ENCODE data around the gene ACIN1.

ACIN1 gene

GRCh38 chr14:23105348-23105824 lies 10.4 kb upstream of the ACIN1 start:
- no peak for DNase-seq

GRCh38 chr14:23104591-23105347 lies 9.8 kb upstream of the ACIN1 start, which contains the start of gene CIROP:
Gene CIROP, minus strand, starts transcription at chr14:23104989. Its CDS starts 69 bp downstream, at chr14:23104920.
- DNase-seq, result no peak

GRCh38 chr14:23104070-23104590 lies 9.2 kb upstream of the ACIN1 start:
- no peak for DNase-seq

- no peak for DNase-seq
Observed at GRCh38 chr14:23103581-23103980, 8.6 kb upstream of the ACIN1 start.

GRCh38 chr14:23102801-23103200 lies 7.9 kb upstream of the ACIN1 start:
- no peak for DNase-seq

DNA sequence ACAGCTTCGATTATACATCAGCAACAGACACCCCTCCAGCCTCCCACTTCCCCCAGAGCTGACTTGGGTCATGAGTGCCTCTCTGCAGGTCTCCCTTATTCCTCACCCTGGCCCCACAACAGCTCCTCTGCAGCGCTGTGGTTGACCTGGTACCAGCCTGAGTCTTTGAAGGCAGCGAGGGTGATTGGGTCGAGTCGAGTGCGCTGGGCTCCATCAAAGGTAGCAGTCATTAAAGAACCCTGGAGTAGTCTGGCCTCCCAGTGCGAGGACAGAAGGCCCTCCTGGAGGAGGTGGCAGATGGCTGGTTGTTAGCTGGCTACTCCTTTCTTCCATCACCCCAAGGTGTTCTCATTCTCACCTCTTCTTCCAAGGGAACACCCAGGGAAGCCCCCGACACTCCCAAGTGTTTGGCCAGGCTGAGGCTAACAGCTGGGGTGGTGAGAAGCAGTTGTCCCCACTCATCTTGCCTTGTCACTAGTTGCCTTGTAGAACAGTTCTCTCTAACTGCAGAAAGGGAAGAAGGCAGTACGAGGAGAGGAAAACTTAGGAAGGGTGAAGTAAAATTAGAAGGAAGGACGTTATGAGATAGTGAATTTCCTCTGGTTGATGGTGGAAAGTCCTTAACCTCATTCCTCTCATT lies 7.2 kb upstream of the ACIN1 start:
- DNase-seq, result no peak

DNA sequence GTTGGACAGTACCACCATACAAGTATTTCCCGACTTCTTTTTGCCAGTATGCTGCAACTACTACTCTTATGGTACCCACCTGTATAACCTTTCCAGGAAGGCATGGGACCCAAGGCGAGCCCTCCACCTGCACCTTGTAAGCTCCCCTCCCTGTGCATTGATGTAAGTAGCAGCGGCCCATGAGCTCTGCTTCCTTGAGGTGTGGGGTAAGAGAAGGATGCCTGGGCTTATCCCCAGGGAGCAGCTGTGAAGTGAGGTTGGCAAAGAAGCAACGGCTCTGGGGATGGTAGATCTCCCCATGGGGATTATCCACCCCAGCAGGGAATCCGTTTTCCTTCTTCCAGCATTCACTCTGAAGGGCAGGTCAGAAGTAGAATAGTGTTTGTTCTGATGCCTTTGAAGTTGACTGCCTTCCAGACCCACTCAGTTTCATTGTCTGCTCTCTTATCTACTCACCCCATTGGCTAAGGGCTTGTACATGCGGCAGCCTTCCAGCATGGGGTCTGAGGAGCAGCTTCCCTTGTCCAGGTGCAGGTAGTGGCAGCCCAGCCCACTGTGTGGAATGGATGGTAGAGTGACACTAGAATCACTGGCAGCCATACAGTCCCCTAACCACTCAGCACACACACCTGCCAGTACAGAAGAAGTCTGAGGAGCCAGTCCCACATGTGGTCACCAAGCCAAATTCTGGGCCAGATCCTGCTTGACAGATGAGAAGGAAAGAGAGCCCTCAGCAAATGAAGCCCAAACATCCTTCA lies 6.5 kb upstream of the ACIN1 start:
- no peak for DNase-seq

GRCh38 chr14:23099212-23099861 lies 4.4 kb upstream of the ACIN1 start:
- DNase-seq, result no peak

- no peak for DNase-seq
Observed at GRCh38 chr14:23097786-23098185, 2.9 kb upstream of the ACIN1 start.

- DNase-seq, result peak; percentile 100
Observed at GRCh38 chr14:23095196-23096108, 516 bp upstream of the ACIN1 start, which contains the start of gene C14orf119. Gene C14orf119, plus strand, starts transcription at chr14:23095505. Its CDS starts 2,154 bp downstream, at chr14:23097659.

DNA sequence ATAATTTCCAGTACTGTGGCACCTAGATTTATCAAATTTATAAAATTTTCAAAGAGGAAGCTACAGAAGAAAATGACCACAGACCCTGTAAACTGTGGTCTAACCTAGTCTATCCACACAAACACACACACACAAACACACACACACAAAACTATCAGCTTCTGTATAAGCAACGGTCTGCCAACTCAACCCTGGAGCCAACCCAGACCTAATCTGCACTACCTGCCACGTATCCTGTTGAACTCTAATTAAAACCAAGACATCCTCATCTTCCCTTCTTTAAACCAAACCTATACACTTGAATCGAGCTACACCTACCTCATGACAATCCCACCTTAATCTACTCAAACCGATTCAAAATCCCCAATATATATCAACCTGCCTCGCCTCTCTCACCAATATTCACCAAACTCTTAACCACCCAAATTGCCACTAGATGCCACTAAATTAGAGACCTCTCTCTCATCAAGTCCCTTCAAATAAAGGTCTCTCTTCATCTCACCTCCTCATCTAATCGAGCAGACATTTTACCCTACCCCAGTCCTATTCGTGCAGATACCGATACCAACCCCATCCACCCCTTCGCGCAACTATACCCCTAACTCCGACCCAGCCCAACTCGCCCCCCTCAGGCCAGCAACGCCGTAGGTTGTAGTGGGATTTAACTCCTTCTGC lies 808 bp downstream of the ACIN1 start:
- DNase-seq, result no peak

DNA sequence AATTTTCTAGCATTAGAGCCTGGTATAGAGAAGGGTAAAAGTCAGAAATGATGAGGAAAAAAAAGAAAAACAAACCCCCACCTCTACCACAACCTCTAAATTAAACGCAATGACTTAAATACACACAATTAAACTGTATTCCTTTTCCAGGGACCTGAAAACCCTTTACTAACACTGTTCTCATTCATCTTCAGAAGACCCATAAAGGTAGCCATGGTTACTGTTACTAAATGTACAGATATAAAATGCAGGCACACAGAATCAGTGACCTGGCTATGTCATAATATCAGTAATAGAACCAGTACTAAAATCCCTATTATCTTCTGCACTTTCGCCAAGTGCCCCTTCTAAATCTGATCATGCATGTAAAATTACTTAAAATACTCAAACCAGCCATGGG lies 1.4 kb downstream of the ACIN1 start:
- no peak for DNase-seq

GRCh38 chr14:23093104-23093503 lies 1.8 kb downstream of the ACIN1 start:
- DNase-seq, result no peak

DNA sequence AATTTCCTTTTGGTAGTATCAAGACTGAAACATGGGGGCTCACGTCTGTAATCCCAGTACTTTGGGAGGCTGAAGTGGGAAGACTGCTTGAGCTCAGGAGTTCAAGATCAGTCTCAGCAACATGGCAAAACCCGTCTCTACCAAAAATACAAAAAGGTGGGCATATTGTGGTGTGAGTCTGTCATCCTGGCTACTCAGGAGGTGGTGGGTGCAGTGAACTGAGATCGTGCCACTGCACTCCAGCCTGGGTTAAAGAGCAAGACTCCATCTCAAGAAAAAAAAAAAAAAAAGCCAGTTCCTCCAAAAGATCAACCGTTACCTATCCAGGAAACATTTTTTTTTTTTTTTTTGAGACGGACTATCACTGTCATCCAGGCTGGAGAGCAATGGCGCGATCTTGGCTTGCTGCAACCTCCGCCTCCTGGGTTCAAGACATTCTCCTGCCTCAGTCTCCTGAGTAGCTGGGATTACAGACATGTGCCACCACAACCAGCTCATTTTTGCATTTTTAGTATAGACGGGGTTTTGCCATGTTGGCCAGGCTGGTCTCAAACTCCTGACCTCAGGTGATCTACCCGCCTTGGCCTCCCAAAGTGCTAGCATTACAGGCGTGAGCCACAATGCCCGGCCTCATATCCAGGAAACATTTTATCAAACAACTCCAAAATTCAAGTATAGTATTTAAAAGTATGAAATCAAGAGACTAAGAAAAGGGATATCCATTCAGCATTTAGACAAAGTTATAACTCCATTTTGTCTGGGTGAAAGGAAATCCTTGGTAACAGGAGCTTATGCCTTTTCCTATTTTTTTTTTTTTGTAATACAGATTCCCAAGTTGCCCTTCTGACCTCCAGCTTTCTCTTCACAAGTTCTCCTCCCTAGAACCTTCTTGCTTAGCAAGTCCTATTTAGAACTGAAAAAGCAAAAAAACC lies 3.4 kb downstream of the ACIN1 start:
- DNase-seq, result no peak

DNA sequence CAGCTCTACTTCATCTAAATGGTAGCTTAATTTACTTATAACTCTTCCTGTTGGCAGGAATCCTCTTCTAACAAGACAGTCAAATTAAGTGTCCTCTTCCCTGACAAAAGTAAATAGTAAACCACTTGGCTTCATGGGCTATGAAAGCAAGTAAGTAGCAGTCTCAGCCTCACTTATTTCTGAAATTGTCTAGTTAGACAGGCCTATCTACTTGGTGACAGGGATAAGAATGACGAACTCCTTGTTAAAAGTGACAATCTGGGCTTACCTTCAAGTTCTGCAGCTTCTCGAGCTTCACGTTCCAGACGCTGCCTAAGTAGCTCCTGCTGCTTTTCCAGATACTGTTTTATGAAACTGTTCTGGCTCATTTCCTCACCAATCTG lies 4.7 kb downstream of the ACIN1 start:
- no peak for DNase-seq

- DNase-seq, result no peak
Observed at GRCh38 chr14:23089498-23090253, 5.3 kb downstream of the ACIN1 start.

DNA sequence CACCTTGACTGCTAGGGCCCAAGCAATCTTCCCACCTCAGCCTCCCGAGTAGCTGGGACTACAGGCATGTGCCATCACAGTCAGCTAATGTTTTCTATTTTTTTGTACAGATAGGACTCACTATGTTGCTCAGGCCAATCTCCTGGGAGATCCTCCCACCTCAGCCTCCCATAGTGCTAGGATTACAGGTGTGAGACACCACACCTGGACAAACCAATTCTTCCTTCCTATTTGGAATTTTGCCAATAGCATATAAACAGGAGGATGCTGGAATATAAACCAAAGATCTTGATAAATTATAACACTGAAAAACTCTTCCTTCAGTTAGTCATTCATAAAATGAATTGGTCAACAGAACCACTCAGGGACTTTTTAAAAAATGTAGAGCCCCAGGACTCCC lies 8.4 kb downstream of the ACIN1 start:
- DNase-seq, result no peak

DNA sequence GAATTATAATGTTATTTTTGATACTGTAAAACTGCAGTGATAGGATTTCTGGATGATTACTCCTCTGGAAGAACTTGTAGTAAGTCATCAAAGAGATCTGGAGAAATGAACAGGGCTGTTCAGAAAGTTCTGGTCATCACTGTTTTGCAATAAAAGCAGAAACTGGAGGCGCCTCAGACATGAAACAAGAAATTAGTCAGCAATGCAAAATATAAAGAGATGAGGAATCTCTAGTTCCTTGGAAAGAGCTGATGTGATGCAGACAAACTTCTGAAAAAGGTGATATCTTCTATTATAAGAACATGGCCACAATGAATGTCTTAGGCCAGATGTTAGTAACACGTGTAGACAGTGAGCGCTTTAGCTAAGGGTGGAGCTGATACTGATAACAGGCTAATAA lies 9.5 kb downstream of the ACIN1 start:
- DNase-seq, result no peak

DNA sequence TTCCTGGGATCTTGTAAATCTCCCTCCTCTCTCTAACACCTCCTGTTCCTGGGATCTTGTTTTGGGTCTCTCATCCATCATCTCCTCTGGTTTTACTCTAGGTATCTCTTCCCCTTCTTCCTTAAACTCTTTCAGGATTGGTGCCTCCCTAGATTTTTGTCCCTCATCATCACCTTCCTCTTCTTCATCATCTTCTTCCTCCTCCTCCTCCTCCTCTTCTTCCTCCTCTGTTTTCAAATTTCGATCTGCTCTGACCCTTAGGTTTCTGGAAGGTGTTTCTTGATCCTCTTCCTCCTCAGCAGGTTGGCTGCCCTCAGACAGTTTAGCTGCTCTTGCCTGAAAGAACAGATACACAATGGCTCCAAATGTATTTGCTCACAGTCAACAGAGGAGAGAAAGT lies 14.5 kb downstream of the ACIN1 start:
- DNase-seq, result no peak
